Upper lobe of right lung (tissue), 1 donor: ENCODE measurements around the gene ROPN1B. TPM values are rescaled to one million over a fixed set of nuclear protein-coding genes. Genes with fewer than 3 reads are reported as not detected.

Source experiments
- ATAC-seq: fragments of 200-7000 bp; cut with Tn5 transposase; one replicate; pipeline ENCODE4 v1.9.1; 2020; ENCODE audit warnings: mild to moderate bottlenecking, moderate library complexity
- DNase-seq: peaks from one replicate; pipeline ENCODE4 v3.0.0-alpha.2; 2020
- H3K27ac ChIP-seq: fragments of 200-600 bp; one replicate; pipeline ENCODE4 v1.8.0; 2022
- H3K27me3 ChIP-seq: fragments of 200-600 bp; one replicate; pipeline ENCODE4 v1.8.0; 2022; ENCODE audit warnings: mild to moderate bottlenecking
- H3K36me3 ChIP-seq: fragments of 200-600 bp; one replicate; pipeline ENCODE4 v1.8.0; 2022
- H3K4me1 ChIP-seq: fragments of 200-600 bp; one replicate; pipeline ENCODE4 v1.8.0; 2022
- H3K4me3 ChIP-seq: fragments of 200-600 bp; one replicate; pipeline ENCODE4 v1.8.0; 2022; ENCODE audit warnings: mild to moderate bottlenecking
- H3K9me3 ChIP-seq: fragments of 200-600 bp; one replicate; pipeline ENCODE4 v1.8.0; 2022
- CTCF ChIP-seq: fragments of 200-600 bp; IDR thresholded peaks from one replicate; pipeline ENCODE4 v1.8.0; 2022; ENCODE audit warnings: antibody characterized with exemption
- intact Hi-C: fragments of 100-400 bp; cut with DNase I; formaldehyde crosslinking; loops from one replicate; pipeline ENCODE4 v1.11.0; 2022
- total RNA-seq: library from RNA; stranded (reverse); fragmentation: NEBNext Ultra II Directional; extraction: Animal tissue kit (Norgen Biotek cat#: 25700); gene quantifications from one replicate; pipeline ENCODE4 v1.2.1, GENCODE V29; 2021
- donor health status: DM: no; HTN: yes; CAD: no; lungs with severe emphysema.

Gene ROPN1B
- total RNA-seq, 1 donor from 2014 or later = not detected

GRCh38 chr3:126005951-126006350 lies 37.0 kb downstream of the ROPN1B start:
- H3K27ac ChIP-seq = no peak overlapping the region

GRCh38 chr3:126008219-126008618 lies 39.2 kb downstream of the ROPN1B start:
- Histone ChIP-seq H3K27me3 (no peaks in the 10 kb centered on the region), H3K4me1 (no peaks in the 10 kb centered on the region), H3K9me3 (no peaks in the 10 kb centered on the region), H3K27ac (no peak overlapping the region), H3K4me3 (no peak overlapping the region), H3K36me3 (peaks cover 15% of the 10 kb centered on the region)
- intact Hi-C loops = no loop called here
- peak; percentile 43 for ATAC-seq
- TF ChIP-seq CTCF = no peak
- DNase-seq = no peak

More at GRCh38 chr3:126005951-126006350, 37.0 kb downstream of the ROPN1B start:
- no peaks in the 10 kb centered on the region for H3K9me3 ChIP-seq
- DNase-seq (no peak), ATAC-seq (no peak)
- H3K27me3 ChIP-seq = no peaks in the 10 kb centered on the region
- H3K36me3 ChIP-seq = peaks cover 15% of the 10 kb centered on the region
- TF ChIP-seq CTCF = no peak
- no peak overlapping the region for H3K4me3 ChIP-seq
- no peaks in the 10 kb centered on the region for H3K4me1 ChIP-seq
- intact Hi-C loops = no loop called here

- DNase-seq (no peak), ATAC-seq (no peak)
- Histone ChIP-seq H3K27ac (no peak overlapping the region), H3K27me3 (no peaks in the 10 kb centered on the region), H3K4me3 (no peak overlapping the region), H3K9me3 (no peaks in the 10 kb centered on the region), H3K4me1 (no peaks in the 10 kb centered on the region), H3K36me3 (peaks cover 15% of the 10 kb centered on the region)
- intact Hi-C loops = no loop called here
- TF ChIP-seq CTCF = no peak
Measured at GRCh38 chr3:126009181-126009580, 40.2 kb downstream of the ROPN1B start.

- Histone ChIP-seq H3K4me1 (no peaks in the 10 kb centered on the region), H3K27me3 (no peaks in the 10 kb centered on the region), H3K36me3 (no peaks in the 10 kb centered on the region), H3K4me3 (no peak overlapping the region), H3K9me3 (no peaks in the 10 kb centered on the region), H3K27ac (no peak overlapping the region)
- peak; percentile 53 for DNase-seq
- no peak for TF ChIP-seq CTCF
- ATAC-seq = no peak
- intact Hi-C loops = no loop called here
Measured at GRCh38 chr3:126013751-126014156, 44.8 kb downstream of the ROPN1B start.

GRCh38 chr3:126014252-126014651 lies 45.3 kb downstream of the ROPN1B start:
- no peak for ATAC-seq
- Histone ChIP-seq H3K27me3 (no peaks in the 10 kb centered on the region), H3K4me1 (no peaks in the 10 kb centered on the region), H3K36me3 (no peaks in the 10 kb centered on the region), H3K4me3 (no peak overlapping the region), H3K27ac (no peak overlapping the region), H3K9me3 (no peaks in the 10 kb centered on the region)
- TF ChIP-seq CTCF = no peak
- intact Hi-C loops = no loop called here
- peak; percentile 46 for DNase-seq

- ATAC-seq (no peak), DNase-seq (peak; percentile 40)
- H3K4me3 ChIP-seq = no peak overlapping the region
- H3K27ac ChIP-seq = no peak overlapping the region
- TF ChIP-seq CTCF = no peak
- no peaks in the 10 kb centered on the region for H3K9me3 ChIP-seq
- no peaks in the 10 kb centered on the region for H3K4me1 ChIP-seq
- H3K27me3 ChIP-seq = no peaks in the 10 kb centered on the region
- intact Hi-C loops = no loop called here
- no peaks in the 10 kb centered on the region for H3K36me3 ChIP-seq
Measured at GRCh38 chr3:126015075-126015474, 46.1 kb downstream of the ROPN1B start.
